H9 (cell line): Measurements from ENCODE around the gene BANF1. TPM values are rescaled to one million over a fixed set of nuclear protein-coding genes. Genes with fewer than 3 reads are reported as not detected.

Source experiments
- DNase-seq: peaks from one replicate; pipeline ENCODE4 v3.0.0-alpha.2; 2017
- H2AFZ ChIP-seq: one replicate; pipeline ENCODE4 v1.6.1; 2013; ENCODE audit warnings: mild to moderate bottlenecking, low read length, control low read depth, moderate library complexity
- H2AK5ac ChIP-seq: 2 replicates; pipeline ENCODE4 v1.6.1; 2013; ENCODE audit warnings: low read length, control low read depth, mixed read lengths; ENCODE audit not compliant: insufficient read length
- H2BK120ac ChIP-seq: one replicate; pipeline ENCODE4 v1.6.1; 2013; ENCODE audit warnings: low read depth, mild to moderate bottlenecking, low read length, control low read depth, inconsistent platforms; ENCODE audit not compliant: poor library complexity, severe bottlenecking
- H2BK12ac ChIP-seq: 2 replicates; pipeline ENCODE4 v1.6.1; 2013; ENCODE audit warnings: low read length, control low read depth, mixed read lengths, low read depth; ENCODE audit not compliant: insufficient read length
- H2BK15ac ChIP-seq: 2 replicates; pipeline ENCODE4 v1.6.1; 2013; ENCODE audit warnings: low read depth, low read length, control low read depth
- H2BK20ac ChIP-seq: one replicate; pipeline ENCODE4 v1.6.1; 2013; ENCODE audit warnings: low read depth, mild to moderate bottlenecking, low read length, control low read depth, inconsistent platforms; ENCODE audit not compliant: poor library complexity, severe bottlenecking
- H2BK5ac ChIP-seq: 2 replicates; pipeline ENCODE4 v1.6.1; 2013; ENCODE audit warnings: low read length, control low read depth, mixed read lengths; ENCODE audit not compliant: insufficient read length
- H3K14ac ChIP-seq: 2 replicates; pipeline ENCODE4 v1.6.1; 2013; ENCODE audit warnings: low read length, control low read depth; ENCODE audit not compliant: insufficient read depth
- H3K18ac ChIP-seq: 2 replicates; pipeline ENCODE4 v1.6.1; 2013; ENCODE audit warnings: low read depth, mild to moderate bottlenecking, mixed read lengths, low read length, control low read depth; ENCODE audit not compliant: insufficient read length
- H3K23ac ChIP-seq: 2 replicates; pipeline ENCODE4 v1.6.1; 2013; ENCODE audit warnings: low read length, control low read depth, mixed read lengths, low read depth; ENCODE audit not compliant: insufficient read length
- H3K23me2 ChIP-seq: 2 replicates; pipeline ENCODE4 v1.6.1; 2013; ENCODE audit warnings: low read depth, mild to moderate bottlenecking, mixed read lengths, low read length, control low read depth; ENCODE audit not compliant: insufficient read length, poor library complexity, severe bottlenecking
- H3K27ac ChIP-seq: 2 replicates; pipeline ENCODE4 v1.5.1; 2013; ENCODE audit warnings: low read length, control low read depth, mixed read lengths, low read depth; ENCODE audit not compliant: insufficient read length
- H3K27me3 ChIP-seq: 2 replicates; pipeline ENCODE4 v1.6.1; 2013; ENCODE audit warnings: low read length, control low read depth, inconsistent platforms; ENCODE audit not compliant: insufficient read depth
- H3K4ac ChIP-seq: 2 replicates; pipeline ENCODE4 v1.6.1; 2013; ENCODE audit warnings: low read depth, mild to moderate bottlenecking, control low read depth, inconsistent platforms, low read length, moderate library complexity
- H3K4me1 ChIP-seq: 2 replicates; pipeline ENCODE4 v1.6.1; 2013; ENCODE audit warnings: low read length, control low read depth, inconsistent platforms; ENCODE audit not compliant: insufficient read depth
- H3K4me2 ChIP-seq: 2 replicates; pipeline ENCODE4 v1.6.1; 2013; ENCODE audit warnings: low read length, control low read depth, mixed read lengths; ENCODE audit not compliant: insufficient read length, insufficient read depth
- H3K56ac ChIP-seq: 2 replicates; pipeline ENCODE4 v1.6.1; 2013; ENCODE audit warnings: low read depth, mild to moderate bottlenecking, mixed read lengths, low read length, control low read depth; ENCODE audit not compliant: insufficient read length
- H3K79me1 ChIP-seq: 2 replicates; pipeline ENCODE4 v1.6.1; 2013; ENCODE audit warnings: low read depth, mild to moderate bottlenecking, moderate library complexity, low read length, control low read depth, inconsistent platforms; ENCODE audit not compliant: insufficient read depth, poor library complexity, severe bottlenecking
- H3K79me2 ChIP-seq: 2 replicates; pipeline ENCODE4 v1.6.1; 2013; ENCODE audit warnings: low read length, control low read depth, inconsistent platforms; ENCODE audit not compliant: insufficient read depth
- H3K9ac ChIP-seq: 2 replicates; pipeline ENCODE4 v1.6.1; 2013; ENCODE audit warnings: low read length, control low read depth, mixed read lengths; ENCODE audit not compliant: insufficient read length; ENCODE audit errors: extremely low read depth
- H3K9me3 ChIP-seq: one replicate; pipeline ENCODE4 v1.6.1; 2013; ENCODE audit warnings: low read depth, low read length, inconsistent platforms; ENCODE audit not compliant: control insufficient read depth
- H3T11ph ChIP-seq: one replicate; pipeline ENCODE4 v1.6.1; 2013; ENCODE audit warnings: mild to moderate bottlenecking, low read length, control low read depth, inconsistent platforms
- H4K20me1 ChIP-seq: one replicate; pipeline ENCODE4 v1.6.1; 2013; ENCODE audit not compliant: control insufficient read depth, insufficient read length, insufficient read depth
- H4K5ac ChIP-seq: 2 replicates; pipeline ENCODE4 v1.6.1; 2013; ENCODE audit warnings: low read depth, mild to moderate bottlenecking, mixed read lengths, low read length, control low read depth; ENCODE audit not compliant: insufficient read length
- H4K8ac ChIP-seq: replicated peaks from 2 replicates; pipeline ENCODE4 v1.6.1; 2013; ENCODE audit warnings: low read length, control low read depth, mixed read lengths, low read depth; ENCODE audit not compliant: insufficient read length
- H4K91ac ChIP-seq: 2 replicates; pipeline ENCODE4 v1.6.1; 2013; ENCODE audit warnings: low read depth, mild to moderate bottlenecking, moderate library complexity, mixed read lengths, low read length, control low read depth; ENCODE audit not compliant: insufficient read length
- H3K27ac Mint-ChIP-seq, 3 experiments: 2 replicates in 2 of 3; 3 replicates in 1 of 3; pipeline ENCODE4 v1.8.0; 2020 to 2021; ENCODE audit warnings: mixed read lengths in 3 of 3, mild to moderate bottlenecking in 1 of 3, moderate library complexity in 1 of 3
- H3K27me3 Mint-ChIP-seq: 2 replicates; pipeline ENCODE4 v1.8.0; 2021; ENCODE audit warnings: low read depth, mild to moderate bottlenecking, moderate library complexity, mixed read lengths
- H3K36me3 Mint-ChIP-seq, 3 experiments: 2 replicates in 2 of 3; 3 replicates in 1 of 3; pipeline ENCODE4 v1.8.0; 2020 to 2021; ENCODE audit warnings: low read depth in 3 of 3, mixed read lengths in 3 of 3; ENCODE audit not compliant: insufficient read depth in 1 of 3
- H3K4me1 Mint-ChIP-seq, 2 experiments: 2 replicates each; pipeline ENCODE4 v1.8.0; 2020; ENCODE audit warnings: mixed read lengths in 2 of 2
- H3K4me3 Mint-ChIP-seq, 2 experiments: 2 replicates in 1 of 2; 3 replicates in 1 of 2; pipeline ENCODE4 v1.8.0; 2020 to 2021; ENCODE audit warnings: mild to moderate bottlenecking in 2 of 2, mixed read lengths in 2 of 2, moderate library complexity in 1 of 2
- H3K9me3 Mint-ChIP-seq, 2 experiments: 2 replicates in 1 of 2; 3 replicates in 1 of 2; pipeline ENCODE4 v1.8.0; 2020; ENCODE audit warnings: mild to moderate bottlenecking in 2 of 2, mixed read lengths in 2 of 2, moderate library complexity in 1 of 2
- CTCF ChIP-seq: fragments of 200-600 bp; sonication (generic); conservative IDR thresholded peaks from 3 replicates; pipeline ENCODE4 v1.8.0; 2021; ENCODE audit warnings: antibody characterized with exemption, mild to moderate bottlenecking
- WGBS: extraction: QIAGEN DNeasy Blood & Tissue Kit; methylation state at CpG from one replicate; pipeline ENCODE4 v1.1.7; 2013; ENCODE audit warnings: missing lambda C conversion rate, low lambda C conversion rate, mixed read lengths; ENCODE audit not compliant: insufficient read length; ENCODE audit errors: extremely low coverage; 5-methylcytosine and 5-hydroxymethylcytosine counted together
- total RNA-seq: library from RNA; stranded (reverse); gene quantifications from 2 replicates; pipeline ENCODE4 v1.2.1, GENCODE V29; 2021

Gene BANF1
- total RNA-seq, 1 experiment from 2014 or later: 346 TPM

GRCh38 chr11:66011239-66011784, 9.0 kb downstream of the BANF1 start:
- H2BK120ac ChIP-seq: no peak overlapping the region
- H3K4me2 ChIP-seq: peak overlapping the region; percentile 38
- no peak for TF ChIP-seq CTCF
- no peaks in the 10 kb centered on the region for H3K79me1 ChIP-seq
- peaks cover 5% of the 10 kb centered on the region for H3K23me2 ChIP-seq
- no peaks in the 10 kb centered on the region for H3K4me1 ChIP-seq
- Mint-ChIP-seq H3K27me3 (no peaks in the 10 kb centered on the region; the same call in 1 of the 2 replicates), H3K36me3 (no peaks in the 10 kb centered on the region), H3K4me1 (peaks cover 16 to 30% of the 10 kb centered on the region in 2 experiments), H3K4me3 (no peak overlapping the region), H3K27ac (no peak overlapping the region), H3K9me3 (no peaks in the 10 kb centered on the region)
- no peak overlapping the region for H3K14ac ChIP-seq
- H4K5ac ChIP-seq: no peak overlapping the region
- peak; percentile 71 for DNase-seq
- no peaks in the 10 kb centered on the region for H3K9me3 ChIP-seq
- no peak overlapping the region for H4K91ac ChIP-seq
- H2BK15ac ChIP-seq: no peak overlapping the region
- no peak overlapping the region for H3K9ac ChIP-seq
- no peak overlapping the region for H3K4ac ChIP-seq
- H3K18ac ChIP-seq: no peak overlapping the region
- no peak overlapping the region for H2BK5ac ChIP-seq
- no peak overlapping the region for H3K27ac ChIP-seq
- H3T11ph ChIP-seq: no peak overlapping the region
- no CpG with 5 or more reads among the region's 14 CpGs for WGBS
- H2BK20ac ChIP-seq: no peak overlapping the region
- no peaks in the 10 kb centered on the region for H3K79me2 ChIP-seq
- H3K23ac ChIP-seq: no peak overlapping the region
- no peak overlapping the region for H2AK5ac ChIP-seq
- no peak overlapping the region for H3K56ac ChIP-seq
- no peak overlapping the region for H2BK12ac ChIP-seq
- no peaks in the 10 kb centered on the region for H4K20me1 ChIP-seq
- H3K27me3 ChIP-seq: peaks cover 4% of the 10 kb centered on the region; the same call in 1 of the 2 replicates
- H2AFZ ChIP-seq: no peak overlapping the region
- H4K8ac ChIP-seq: no peak overlapping the region
